ENCODE data around the gene CREB3.

Gene CREB3, protein sequence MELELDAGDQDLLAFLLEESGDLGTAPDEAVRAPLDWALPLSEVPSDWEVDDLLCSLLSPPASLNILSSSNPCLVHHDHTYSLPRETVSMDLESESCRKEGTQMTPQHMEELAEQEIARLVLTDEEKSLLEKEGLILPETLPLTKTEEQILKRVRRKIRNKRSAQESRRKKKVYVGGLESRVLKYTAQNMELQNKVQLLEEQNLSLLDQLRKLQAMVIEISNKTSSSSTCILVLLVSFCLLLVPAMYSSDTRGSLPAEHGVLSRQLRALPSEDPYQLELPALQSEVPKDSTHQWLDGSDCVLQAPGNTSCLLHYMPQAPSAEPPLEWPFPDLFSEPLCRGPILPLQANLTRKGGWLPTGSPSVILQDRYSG

DNA sequence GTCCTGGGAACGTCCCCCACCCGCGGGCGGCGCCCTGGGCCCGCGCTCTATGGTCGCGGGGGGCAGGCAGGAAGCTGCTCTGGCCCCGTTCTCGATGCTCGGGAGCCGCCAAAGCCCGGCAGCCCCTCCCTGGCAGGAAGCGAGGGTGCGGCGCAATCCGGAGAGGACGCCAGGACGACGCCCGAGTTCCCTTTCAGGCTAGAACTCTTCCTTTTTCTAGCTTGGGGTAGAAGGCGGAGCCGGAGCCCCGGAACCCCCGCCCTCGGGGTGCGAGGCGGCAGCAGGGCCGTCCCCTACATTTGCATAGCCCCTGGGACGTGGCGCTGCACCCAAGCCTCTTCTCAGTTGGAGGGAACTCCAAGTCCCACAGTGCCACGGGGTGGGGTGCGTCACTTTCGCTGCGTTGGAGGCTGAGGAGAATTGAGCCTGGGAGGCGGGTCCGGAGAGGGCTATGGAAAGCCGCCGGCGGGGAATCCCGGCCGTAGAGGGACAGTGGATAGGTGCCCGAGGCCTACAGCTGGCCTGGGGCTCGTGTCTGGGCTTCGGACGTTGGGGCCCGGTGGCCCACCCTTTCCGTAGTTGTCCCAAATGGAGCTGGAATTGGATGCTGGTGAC is at the start of gene CREB3, which contains the start of gene TLN1:
Gene CREB3 (plus strand): TSS at position 482 of the 615 bp plus-strand sequence. CDS start 107 bp downstream, at position 589.
Gene TLN1 (minus strand): TSS at position 11 of the 615 bp plus-strand sequence. CDS start 6,501 bp downstream, outside the sequence.
- peak; percentile 82 to 96 (median 89) for DNase-seq (ENCODE audit: low read depth in 2 of 3, low spot score in 2 of 3)

- DNase-seq (ENCODE audit: low read depth in 2 of 3, low spot score in 2 of 3) = no peak
Measured at GRCh38 chr9:35683323-35683722, 49.1 kb upstream of the CREB3 start.

GRCh38 chr9:35684921-35685320 is 47.5 kb upstream of the CREB3 start:
- no peak for DNase-seq (ENCODE audit: low read depth in 2 of 3, low spot score in 2 of 3)

DNA sequence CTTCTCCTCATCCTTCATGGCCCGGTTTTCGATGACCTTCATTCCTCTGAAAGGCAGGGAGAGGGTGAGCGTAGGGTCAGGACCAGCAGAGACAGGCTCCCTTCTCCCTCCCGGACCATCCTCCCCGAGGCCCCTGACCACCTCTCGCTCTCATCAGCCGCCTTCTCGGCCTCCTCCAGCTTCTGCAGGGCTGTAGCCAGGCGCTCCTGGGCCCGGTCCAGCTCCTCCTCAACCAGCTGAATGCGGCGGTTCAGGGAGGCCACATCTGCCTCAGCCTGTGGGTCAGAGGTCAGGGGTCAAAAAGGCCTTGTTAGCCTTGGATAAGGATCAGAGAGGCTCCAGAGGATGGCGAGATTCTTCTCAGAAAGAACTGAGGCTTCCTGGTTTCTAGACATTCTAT is 47.0 kb upstream of the CREB3 start:
- no peak for DNase-seq (ENCODE audit: low read depth in 2 of 3, low spot score in 2 of 3)

DNA sequence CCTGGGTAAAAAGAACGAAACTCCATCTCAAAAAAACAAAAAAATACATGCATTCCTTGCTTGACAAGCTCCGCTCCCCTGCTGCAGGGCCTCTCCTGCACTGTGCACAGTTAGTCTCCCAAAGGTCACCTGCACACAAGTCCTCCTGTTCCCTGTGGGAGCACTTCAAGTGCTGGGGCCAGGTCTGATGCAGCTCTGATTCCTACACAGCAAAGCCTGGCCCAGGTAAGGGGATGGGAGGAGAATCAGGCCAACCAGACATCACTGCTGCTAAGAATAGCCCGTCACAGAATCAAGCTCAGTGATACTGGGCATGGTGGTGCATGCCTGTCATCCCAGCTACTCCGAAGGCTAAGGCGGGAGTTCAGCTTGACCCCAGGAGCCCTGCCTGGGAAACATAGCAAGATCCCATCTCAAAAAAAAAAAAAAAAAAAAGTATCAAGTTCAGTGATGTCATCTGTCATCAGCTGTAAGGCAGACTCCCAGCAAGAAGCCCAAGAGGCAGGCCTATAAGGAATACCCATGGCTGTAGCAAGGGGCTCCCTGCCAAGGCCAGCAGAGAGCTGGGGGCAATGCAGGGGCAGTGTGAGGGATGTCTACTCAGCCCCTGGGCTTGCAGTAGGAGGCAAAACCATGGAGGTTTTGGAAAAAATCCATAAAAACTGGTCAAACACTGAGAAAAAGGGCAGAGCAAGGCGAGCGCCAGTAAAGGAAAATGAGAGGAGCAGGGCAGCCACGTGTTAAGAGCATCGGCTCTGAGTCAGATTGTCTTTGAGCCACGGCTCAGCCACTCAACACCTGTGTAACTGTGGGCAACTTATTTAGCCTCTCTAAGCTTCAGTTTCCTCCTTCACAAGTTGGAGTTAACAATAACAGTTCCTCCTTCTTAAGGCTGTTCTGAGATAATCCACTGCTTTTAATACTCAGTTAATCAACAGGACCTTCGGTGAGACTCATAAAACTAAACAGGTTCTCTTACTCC is 46.0 kb upstream of the CREB3 start:
- no peak for DNase-seq (ENCODE audit: low read depth in 2 of 3, low spot score in 2 of 3)

DNA sequence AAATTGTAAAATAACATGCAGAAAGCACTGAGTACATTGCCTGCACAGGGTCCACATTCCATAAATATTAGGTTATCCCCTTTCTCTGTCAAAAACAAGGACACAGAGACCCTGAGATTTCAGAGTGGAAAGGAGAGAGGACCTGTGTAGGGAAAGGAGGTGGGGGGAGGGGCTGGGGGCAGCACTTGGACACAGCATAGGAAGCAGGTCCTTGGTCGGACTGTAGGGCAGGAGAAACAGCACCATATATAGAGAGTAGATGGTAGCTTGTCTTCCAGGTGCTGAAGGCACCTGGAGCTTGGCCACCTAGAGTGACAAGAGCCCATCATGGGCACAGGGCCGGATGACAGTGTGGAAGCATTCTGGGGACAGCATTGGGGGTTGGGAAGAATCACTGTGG is 45.2 kb upstream of the CREB3 start:
- no peak for DNase-seq (ENCODE audit: low read depth in 2 of 3, low spot score in 2 of 3)

- no peak for DNase-seq (ENCODE audit: low read depth in 2 of 3, low spot score in 2 of 3)
Measured at GRCh38 chr9:35687972-35688557, 44.4 kb upstream of the CREB3 start.

- no peak for DNase-seq (ENCODE audit: low read depth in 2 of 3, low spot score in 2 of 3)
Measured at GRCh38 chr9:35688558-35689541, 43.6 kb upstream of the CREB3 start.

DNA sequence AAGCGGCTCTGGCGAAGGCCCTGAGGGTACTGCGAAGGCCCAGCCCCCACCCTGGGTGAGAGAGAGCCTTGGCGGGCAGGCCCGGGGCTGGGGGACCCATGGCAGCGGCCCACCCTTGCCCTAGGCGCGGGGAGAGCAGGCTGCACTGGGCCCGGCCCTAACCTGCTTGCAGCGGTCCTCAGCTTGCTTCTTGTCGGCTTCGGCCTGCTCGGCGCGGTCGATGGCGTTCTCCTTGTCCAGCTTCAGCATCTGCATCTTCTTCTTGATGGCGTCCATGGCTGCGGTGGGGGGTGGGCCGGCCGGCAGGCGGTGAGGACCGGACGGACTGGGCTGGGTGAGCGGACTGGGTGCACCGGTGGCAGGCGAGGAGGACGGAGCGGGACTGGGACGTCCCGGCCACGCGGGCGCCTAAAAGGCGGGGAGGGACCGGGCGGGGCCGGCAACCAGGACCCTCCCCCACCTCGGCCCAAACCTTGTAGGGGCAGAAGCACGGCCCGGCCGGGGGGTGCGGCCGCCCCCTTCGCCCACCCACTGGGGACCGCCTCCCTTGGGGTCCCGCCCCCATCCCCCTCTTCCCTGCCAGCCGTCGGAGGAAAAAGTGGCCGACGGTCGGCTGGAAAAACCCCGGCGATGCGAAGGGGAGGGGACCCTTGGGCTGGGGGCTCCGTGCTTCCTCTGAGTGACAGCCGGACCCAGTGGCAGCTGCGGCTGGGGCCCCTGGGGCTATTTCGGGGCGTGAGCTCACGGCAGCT is 42.7 kb upstream of the CREB3 start, which contains the start of gene TPM2:
Gene TPM2 (minus strand): TSS at position 384 of the 752 bp plus-strand sequence. CDS start 108 bp downstream, at position 276.
- no peak for DNase-seq (ENCODE audit: low read depth in 2 of 3, low spot score in 2 of 3)

DNA sequence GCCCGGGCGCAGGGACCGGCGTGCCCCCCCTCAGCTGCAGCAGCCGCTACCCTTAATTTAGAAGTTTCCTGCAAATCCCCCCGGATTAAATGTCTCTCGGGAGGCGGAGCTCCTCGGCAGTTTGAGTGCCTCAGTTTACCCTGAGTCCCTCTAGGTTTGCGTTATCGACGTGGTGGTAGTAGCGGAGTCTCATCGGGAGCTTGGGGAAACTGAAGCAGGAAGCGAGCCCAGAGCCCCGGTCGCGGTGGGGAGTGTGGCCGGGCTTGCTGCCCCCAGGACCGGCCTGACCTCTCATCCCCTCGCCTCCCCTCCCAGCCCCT is 42.2 kb upstream of the CREB3 start:
- DNase-seq (ENCODE audit: low read depth in 2 of 3, low spot score in 2 of 3) = no peak

DNA sequence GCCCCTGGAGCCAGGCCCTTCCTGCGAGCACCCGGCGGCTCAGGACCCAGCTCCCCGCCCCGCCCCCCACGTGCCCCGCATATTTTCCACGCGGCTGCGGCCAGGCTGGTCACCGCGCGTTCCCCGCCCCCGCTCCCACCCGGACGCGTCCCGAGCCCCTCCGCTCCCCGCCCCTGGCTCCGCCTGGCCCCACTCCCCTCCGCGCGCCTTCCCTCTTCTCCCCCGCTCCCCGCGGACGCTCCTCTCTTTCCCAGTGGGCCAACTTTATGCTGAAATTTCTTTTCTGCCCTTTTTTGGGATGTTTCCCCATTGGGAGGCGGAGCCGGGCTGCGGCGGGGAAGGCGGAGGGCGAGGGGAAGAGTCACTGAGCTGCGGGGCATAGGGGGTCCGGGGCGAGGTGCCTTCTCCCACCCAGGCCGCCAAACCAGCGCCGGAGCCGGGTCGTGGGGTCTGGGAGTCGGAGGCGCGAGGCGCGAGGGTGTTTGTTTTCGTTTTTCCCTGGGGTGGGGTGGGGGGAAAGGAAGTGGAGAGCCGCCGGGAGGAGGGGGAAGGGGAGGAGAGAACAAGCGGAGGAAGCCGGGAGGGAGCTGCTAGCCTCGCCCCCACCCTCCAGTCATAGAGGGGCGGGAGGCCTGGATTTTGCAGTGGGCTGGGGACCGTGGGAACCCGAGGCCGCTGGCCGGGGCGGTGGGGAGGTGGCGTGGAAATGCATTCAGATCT is 41.7 kb upstream of the CREB3 start:
- DNase-seq (ENCODE audit: low read depth in 2 of 3, low spot score in 2 of 3) = no peak

- no peak for DNase-seq (ENCODE audit: low read depth in 2 of 3, low spot score in 2 of 3)
Measured at GRCh38 chr9:35691334-35691650, 41.2 kb upstream of the CREB3 start.

DNA sequence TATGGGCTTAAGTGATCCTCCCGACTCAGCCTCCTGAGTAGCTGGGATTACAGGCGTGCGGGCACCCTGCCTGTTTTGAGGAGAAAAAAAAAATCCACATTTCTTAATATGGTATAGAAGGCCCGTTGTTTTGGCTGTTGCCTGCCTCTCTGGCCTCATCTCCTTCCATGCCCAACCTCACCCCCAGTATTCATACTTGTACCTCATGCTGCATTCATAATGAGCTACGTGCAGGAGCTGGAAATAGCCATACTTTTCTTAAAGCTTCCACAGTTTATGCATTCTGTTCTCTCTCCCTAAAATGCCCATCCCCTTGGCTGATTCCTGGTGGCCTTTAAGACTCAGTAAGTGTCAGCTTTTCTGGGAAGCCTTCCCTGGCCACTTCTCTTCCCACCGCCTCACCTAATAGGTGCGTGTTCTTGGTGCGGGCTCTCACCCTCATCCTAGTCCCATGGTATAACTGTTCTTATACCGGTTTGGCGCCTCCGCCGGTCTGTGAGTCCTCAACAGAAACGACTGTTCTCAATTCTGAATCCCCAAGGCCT is 40.6 kb upstream of the CREB3 start:
- no peak for DNase-seq (ENCODE audit: low read depth in 2 of 3, low spot score in 2 of 3)

- DNase-seq (ENCODE audit: low read depth in 2 of 3, low spot score in 2 of 3) = no peak
Measured at GRCh38 chr9:35695943-35696401, 36.5 kb upstream of the CREB3 start.

DNA sequence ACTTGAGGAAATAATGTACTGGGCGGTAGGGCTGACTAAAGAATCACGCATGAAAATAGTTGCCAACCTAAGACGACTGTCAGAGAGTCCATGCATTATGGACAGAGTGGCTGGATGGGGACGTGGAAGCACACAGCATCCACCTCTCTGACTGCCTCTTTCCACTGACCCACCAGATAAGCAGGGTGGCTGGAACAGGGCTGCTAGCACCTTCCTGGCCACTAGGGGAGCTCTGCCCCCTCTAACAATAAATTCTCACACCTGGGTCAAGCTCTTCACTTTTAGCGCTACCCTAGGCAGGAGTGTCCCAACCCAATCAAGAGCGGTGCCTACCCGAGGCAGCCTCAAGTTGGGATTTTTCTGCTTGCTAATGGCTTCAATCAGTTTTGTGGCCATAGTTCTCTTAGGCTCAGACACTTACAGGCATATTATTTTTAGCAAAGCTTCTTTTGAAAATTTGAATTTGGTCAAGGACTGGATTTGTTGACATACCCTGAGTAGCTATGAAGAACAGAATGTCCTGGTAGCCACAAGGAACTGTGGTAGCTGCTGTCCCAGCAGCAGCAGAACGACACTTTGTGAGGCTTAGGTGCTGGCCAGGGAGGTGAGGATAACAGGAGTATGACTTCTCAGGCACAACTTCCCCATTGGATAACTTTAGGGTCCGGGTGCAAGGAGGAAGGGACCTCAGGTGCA is 35.8 kb upstream of the CREB3 start:
- no peak for DNase-seq (ENCODE audit: low read depth in 2 of 3, low spot score in 2 of 3)

- DNase-seq (ENCODE audit: low read depth in 2 of 3, low spot score in 2 of 3) = no peak
Measured at GRCh38 chr9:35697486-35697885, 35.0 kb upstream of the CREB3 start.

GRCh38 chr9:35698231-35698630 is 34.2 kb upstream of the CREB3 start:
- DNase-seq (ENCODE audit: low read depth in 2 of 3, low spot score in 2 of 3) = no peak

DNA sequence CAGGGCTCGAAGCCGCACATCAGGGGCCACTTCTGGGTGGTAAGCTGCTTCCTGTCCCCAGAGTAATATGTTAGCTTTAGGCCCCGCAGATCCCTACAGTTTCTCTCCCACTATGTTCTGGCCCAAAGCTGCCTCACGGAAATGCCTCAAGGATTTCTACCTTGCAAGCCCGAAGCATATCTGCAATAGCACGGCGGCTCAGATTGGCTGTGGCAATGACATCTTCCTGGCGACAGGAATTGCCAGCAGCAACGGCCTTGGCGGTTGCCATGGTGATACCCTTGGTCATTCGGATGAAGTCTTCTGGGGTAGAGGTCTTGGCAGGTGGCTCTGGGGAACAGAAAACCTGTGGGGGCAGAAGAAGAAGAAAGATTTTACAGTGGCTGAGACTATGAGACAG is 32.4 kb upstream of the CREB3 start:
- no peak for DNase-seq (ENCODE audit: low read depth in 2 of 3, low spot score in 2 of 3)
